Parathyroid adenoma (tissue), 2 donors: Measurements from ENCODE around the gene MALT1.

Source experiments
- H2AFZ ChIP-seq: fragments of 300-600 bp; sonication (generic); one replicate; pipeline ENCODE4 v1.7.0; 2017; ENCODE audit warnings: antibody characterized with exemption, mild to moderate bottlenecking
- H3K27ac ChIP-seq: fragments of 300-600 bp; sonication (generic); one replicate; pipeline ENCODE4 v1.7.0; 2017
- H3K27me3 ChIP-seq: fragments of 300-600 bp; sonication (generic); one replicate; pipeline ENCODE4 v1.7.0; 2017; ENCODE audit warnings: low read length; ENCODE audit not compliant: control insufficient read depth, insufficient read depth
- H3K36me3 ChIP-seq: fragments of 300-600 bp; sonication (generic); one replicate; pipeline ENCODE4 v1.7.0; 2017; ENCODE audit warnings: low read length; ENCODE audit not compliant: control insufficient read depth, insufficient read depth
- H3K4me1 ChIP-seq: fragments of 300-600 bp; sonication (generic); one replicate; pipeline ENCODE4 v1.7.0; 2017; ENCODE audit warnings: control low read depth
- H3K4me2 ChIP-seq: fragments of 300-600 bp; sonication (generic); one replicate; pipeline ENCODE4 v1.7.0; 2017; ENCODE audit warnings: low read length
- H3K4me3 ChIP-seq: fragments of 300-600 bp; sonication (generic); one replicate; pipeline ENCODE4 v1.7.0; 2017; ENCODE audit warnings: low read depth, low read length
- H3K79me2 ChIP-seq: fragments of 300-600 bp; sonication (generic); one replicate; pipeline ENCODE4 v1.7.0; 2017; ENCODE audit warnings: control low read depth
- H3K9ac ChIP-seq: fragments of 300-600 bp; sonication (generic); one replicate; pipeline ENCODE4 v1.7.0; 2017; ENCODE audit warnings: mild to moderate bottlenecking
- H3K9me3 ChIP-seq: fragments of 300-600 bp; sonication (generic); one replicate; pipeline ENCODE4 v1.7.0; 2017; ENCODE audit warnings: low read length; ENCODE audit not compliant: control insufficient read depth
- CTCF ChIP-seq: fragments of 300-600 bp; sonication (generic); IDR thresholded peaks from one replicate; pipeline ENCODE4 v1.7.0; 2017; ENCODE audit warnings: antibody characterized with exemption, mild to moderate bottlenecking
- donor health status: primary hyperparathyroidism.

The MALT1 gene

GRCh38 chr18:58682429-58683069 lies 11.3 kb downstream of the MALT1 start:
- H2AFZ ChIP-seq: no peak overlapping the region
- peak overlapping the region; percentile 15 for H3K27ac ChIP-seq
- no peaks in the 10 kb centered on the region for H3K36me3 ChIP-seq
- no peaks in the 10 kb centered on the region for H3K27me3 ChIP-seq
- no peak overlapping the region for H3K9ac ChIP-seq
- peaks cover 10% of the 10 kb centered on the region for H3K4me1 ChIP-seq
- H3K79me2 ChIP-seq: peaks cover 10% of the 10 kb centered on the region
- TF ChIP-seq CTCF: no peak
- no peak overlapping the region for H3K4me2 ChIP-seq
- no peaks in the 10 kb centered on the region for H3K9me3 ChIP-seq
- H3K4me3 ChIP-seq: no peak overlapping the region

- H3K27me3 ChIP-seq: no peaks in the 10 kb centered on the region
- no peak overlapping the region for H2AFZ ChIP-seq
- no peak for TF ChIP-seq CTCF
- no peak overlapping the region for H3K4me2 ChIP-seq
- no peak overlapping the region for H3K27ac ChIP-seq
- H3K4me1 ChIP-seq: peaks cover 6% of the 10 kb centered on the region
- H3K4me3 ChIP-seq: no peak overlapping the region
- peaks cover 35% of the 10 kb centered on the region for H3K79me2 ChIP-seq
- H3K9ac ChIP-seq: no peak overlapping the region
- H3K36me3 ChIP-seq: no peaks in the 10 kb centered on the region
- no peaks in the 10 kb centered on the region for H3K9me3 ChIP-seq
These were observed 16.6 kb downstream of the MALT1 start for GRCh38 chr18:58687871-58688308.

GRCh38 chr18:58690259-58690658 lies 19.0 kb downstream of the MALT1 start:
- no peaks in the 10 kb centered on the region for H3K27me3 ChIP-seq
- no peak overlapping the region for H3K27ac ChIP-seq
- H3K36me3 ChIP-seq: no peaks in the 10 kb centered on the region
- H2AFZ ChIP-seq: no peak overlapping the region
- H3K4me1 ChIP-seq: peaks cover 6% of the 10 kb centered on the region
- H3K79me2 ChIP-seq: peaks cover 35% of the 10 kb centered on the region
- H3K9me3 ChIP-seq: no peaks in the 10 kb centered on the region
- no peak overlapping the region for H3K4me3 ChIP-seq
- no peak overlapping the region for H3K9ac ChIP-seq
- no peak for TF ChIP-seq CTCF
- H3K4me2 ChIP-seq: no peak overlapping the region

- H3K27ac ChIP-seq: no peak overlapping the region
- peaks cover 6% of the 10 kb centered on the region for H3K4me1 ChIP-seq
- H3K4me3 ChIP-seq: no peak overlapping the region
- peaks cover 33% of the 10 kb centered on the region for H3K79me2 ChIP-seq
- no peaks in the 10 kb centered on the region for H3K27me3 ChIP-seq
- no peaks in the 10 kb centered on the region for H3K9me3 ChIP-seq
- no peak overlapping the region for H3K9ac ChIP-seq
- no peaks in the 10 kb centered on the region for H3K36me3 ChIP-seq
- H2AFZ ChIP-seq: no peak overlapping the region
- H3K4me2 ChIP-seq: no peak overlapping the region
- no peak for TF ChIP-seq CTCF
These were observed 20.0 kb downstream of the MALT1 start for GRCh38 chr18:58691256-58691655.
